Activated CD8-positive, alpha-beta T cell treated with anti-CD3 and anti-CD28 coated beads for 36 hours (primary cell): ENCODE measurements around the gene TBC1D26. TPM values are rescaled to one million over a fixed set of nuclear protein-coding genes. Genes with fewer than 3 reads are reported as not detected.
"Not testable (repeated sequence)": the region's sequence is repeated elsewhere in the genome, so short reads cannot be mapped to it uniquely, and the experiment has no call there.

ENCODE experiments used
- ATAC-seq: fragments of 200-7000 bp; cut with Tn5 transposase; one replicate; pipeline ENCODE4 v1.10.0; 2021; ENCODE audit warnings: mild to moderate bottlenecking, moderate library complexity
- CTCF ChIA-PET: fragments of 350-600 bp; sonication (Branson Sonifier 250); formaldehyde crosslinking; loops from one replicate; lab custom pipeline; 2021; ENCODE audit warnings: antibody characterized with exemption; lab: Charles Lee
- POLR2A ChIA-PET: fragments of 350-600 bp; sonication (Branson Sonifier 250); formaldehyde crosslinking; loops from one replicate; lab custom pipeline; 2021; ENCODE audit warnings: antibody characterized with exemption; lab: Charles Lee
- DNase-seq: peaks from one replicate; pipeline ENCODE4 v3.0.0-alpha.2; 2020
- H3K27ac Mint-ChIP-seq: one replicate; pipeline ENCODE4 v1.8.0; 2021; ENCODE audit warnings: mild to moderate bottlenecking, mixed read lengths
- H3K27me3 Mint-ChIP-seq: one replicate; pipeline ENCODE4 v1.8.0; 2021; ENCODE audit warnings: mixed read lengths
- H3K36me3 Mint-ChIP-seq: one replicate; pipeline ENCODE4 v1.8.0; 2021; ENCODE audit warnings: low read depth, mixed read lengths
- H3K4me1 Mint-ChIP-seq: one replicate; pipeline ENCODE4 v1.8.0; 2021; ENCODE audit warnings: low read depth, mixed read lengths
- H3K4me3 Mint-ChIP-seq: one replicate; pipeline ENCODE4 v1.8.0; 2021; ENCODE audit warnings: mild to moderate bottlenecking, moderate library complexity, mixed read lengths
- H3K9me3 Mint-ChIP-seq: one replicate; pipeline ENCODE4 v1.8.0; 2021; ENCODE audit warnings: mixed read lengths
- intact Hi-C: fragments of 100-400 bp; cut with micrococcal nuclease; formaldehyde crosslinking; loops from one replicate; pipeline ENCODE4 v1.10.0; 2022
- total RNA-seq, 2 experiments: library from RNA; stranded (reverse); gene quantifications; one replicate each; pipeline ENCODE4 v1.2.3, GENCODE V29; 2021
- TF ChIP-seq, protein P1 (sequence below): fragments of 200-600 bp; IDR thresholded peaks from one replicate; pipeline ENCODE4 v1.8.0; 2022; ENCODE audit warnings: antibody characterized with exemption, mild to moderate bottlenecking

The TBC1D26 gene
- total RNA-seq, 2 experiments from 2014 or later: 0.68 to 0.76 TPM

DNA sequence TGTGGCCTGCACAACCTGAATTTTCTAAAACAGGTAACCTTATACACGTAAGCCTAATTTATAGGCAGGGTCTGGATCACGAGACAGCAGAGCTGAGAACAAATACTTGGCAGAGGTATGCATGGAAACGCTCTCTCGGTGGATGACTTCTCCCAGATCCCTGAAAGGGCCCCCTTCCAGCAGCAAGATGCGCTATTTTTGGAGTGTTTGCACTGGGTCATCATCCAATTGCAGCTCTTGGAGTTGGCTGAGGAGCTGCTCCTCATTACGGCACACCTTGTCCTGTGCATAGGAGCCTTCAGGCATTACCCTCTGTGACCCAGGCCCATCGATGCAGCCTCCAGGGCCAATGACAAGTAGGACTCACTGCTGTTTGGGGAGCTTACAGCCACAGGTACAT, 38.6 kb downstream of the TBC1D26 start:
- POLR2A ChIA-PET, CTCF ChIA-PET, H3K27me3 Mint-ChIP-seq, H3K4me1 Mint-ChIP-seq, DNase-seq, intact Hi-C loops, H3K9me3 Mint-ChIP-seq, H3K4me3 Mint-ChIP-seq, ATAC-seq, H3K36me3 Mint-ChIP-seq, H3K27ac Mint-ChIP-seq: not testable (repeated sequence)

DNA sequence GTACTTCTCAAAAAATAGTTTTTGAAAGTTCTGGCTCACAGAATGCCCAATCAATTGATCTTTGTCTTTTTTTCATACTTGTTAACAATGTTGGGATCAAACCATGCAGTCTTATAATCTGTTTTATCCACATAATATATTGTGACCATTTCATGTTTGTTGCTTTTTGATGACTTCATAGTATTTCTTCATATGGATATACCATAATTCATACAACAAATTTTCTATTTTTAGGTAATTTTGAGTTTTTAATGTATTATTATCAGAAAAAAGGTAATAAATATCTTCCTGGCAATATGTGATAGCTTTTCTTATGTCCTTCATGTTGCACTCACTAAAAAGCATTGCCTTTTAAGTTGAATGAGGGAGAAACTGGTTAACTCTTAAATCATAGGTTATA, 44.8 kb downstream of the TBC1D26 start:
- POLR2A ChIA-PET: no interaction called here
- CTCF ChIA-PET: no interaction called here
- H3K9me3 Mint-ChIP-seq: peaks cover 25% of the 10 kb centered on the region
- H3K27me3 Mint-ChIP-seq: peaks cover 18% of the 10 kb centered on the region
- H3K27ac Mint-ChIP-seq: no peak overlapping the region
- intact Hi-C loops: no loop called here
- DNase-seq (no peak), ATAC-seq (no peak)
- no peak overlapping the region for H3K4me3 Mint-ChIP-seq
- TF ChIP-seq, protein P1, sequence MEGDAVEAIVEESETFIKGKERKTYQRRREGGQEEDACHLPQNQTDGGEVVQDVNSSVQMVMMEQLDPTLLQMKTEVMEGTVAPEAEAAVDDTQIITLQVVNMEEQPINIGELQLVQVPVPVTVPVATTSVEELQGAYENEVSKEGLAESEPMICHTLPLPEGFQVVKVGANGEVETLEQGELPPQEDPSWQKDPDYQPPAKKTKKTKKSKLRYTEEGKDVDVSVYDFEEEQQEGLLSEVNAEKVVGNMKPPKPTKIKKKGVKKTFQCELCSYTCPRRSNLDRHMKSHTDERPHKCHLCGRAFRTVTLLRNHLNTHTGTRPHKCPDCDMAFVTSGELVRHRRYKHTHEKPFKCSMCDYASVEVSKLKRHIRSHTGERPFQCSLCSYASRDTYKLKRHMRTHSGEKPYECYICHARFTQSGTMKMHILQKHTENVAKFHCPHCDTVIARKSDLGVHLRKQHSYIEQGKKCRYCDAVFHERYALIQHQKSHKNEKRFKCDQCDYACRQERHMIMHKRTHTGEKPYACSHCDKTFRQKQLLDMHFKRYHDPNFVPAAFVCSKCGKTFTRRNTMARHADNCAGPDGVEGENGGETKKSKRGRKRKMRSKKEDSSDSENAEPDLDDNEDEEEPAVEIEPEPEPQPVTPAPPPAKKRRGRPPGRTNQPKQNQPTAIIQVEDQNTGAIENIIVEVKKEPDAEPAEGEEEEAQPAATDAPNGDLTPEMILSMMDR: no peak
- no peaks in the 10 kb centered on the region for H3K4me1 Mint-ChIP-seq
- H3K36me3 Mint-ChIP-seq: peaks cover 3% of the 10 kb centered on the region

DNA sequence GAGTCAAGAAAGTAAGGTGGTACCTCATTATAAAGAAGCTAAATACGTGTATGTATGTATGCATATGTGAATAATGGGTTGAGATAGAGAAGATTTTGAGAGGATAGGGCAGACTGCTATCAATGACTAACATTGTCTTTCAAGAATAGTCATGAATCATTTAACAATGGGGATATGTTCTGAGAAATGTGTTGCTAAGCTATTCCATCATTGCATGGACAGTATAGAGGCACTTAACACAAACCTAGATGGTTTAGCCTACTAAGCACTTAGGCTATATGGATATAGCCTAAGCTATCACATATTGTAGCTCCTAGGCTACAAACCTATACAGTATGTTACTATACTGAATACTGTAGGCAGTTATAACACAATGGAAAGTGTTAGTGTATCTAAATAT, 45.2 kb downstream of the TBC1D26 start:
- ATAC-seq: no peak
- CTCF ChIA-PET: no interaction called here
- no peaks in the 10 kb centered on the region for H3K4me1 Mint-ChIP-seq

DNA sequence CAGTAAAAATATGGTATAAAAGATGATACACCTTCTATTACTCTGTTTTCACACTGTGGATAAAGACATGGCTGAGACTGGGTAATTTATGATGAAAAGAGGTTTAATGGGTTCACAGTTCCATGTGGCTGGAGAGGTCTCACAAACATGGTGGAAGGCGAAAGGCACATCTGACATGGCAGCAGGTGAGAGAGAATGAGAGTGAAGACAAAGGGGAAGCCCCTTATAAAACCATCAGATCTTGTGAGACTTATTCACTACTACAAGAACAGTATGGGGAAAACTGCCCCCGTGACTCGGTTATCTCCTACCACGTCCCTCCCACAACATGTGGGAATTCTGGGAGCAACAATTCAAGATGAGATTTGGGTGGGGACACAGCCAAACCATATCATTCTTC, 45.6 kb downstream of the TBC1D26 start:
- Mint-ChIP-seq H3K36me3 (peaks cover 3% of the 10 kb centered on the region), H3K9me3 (peaks cover 25% of the 10 kb centered on the region), H3K4me1 (no peaks in the 10 kb centered on the region), H3K27me3 (peaks cover 24% of the 10 kb centered on the region), H3K27ac (no peak overlapping the region), H3K4me3 (no peak overlapping the region)
- ATAC-seq (no peak), DNase-seq (no peak)
- intact Hi-C loops: no loop called here
- CTCF ChIA-PET: no interaction called here
- TF ChIP-seq, protein P1: no peak
- POLR2A ChIA-PET: no interaction called here

More for the DNA sequence above, 45.2 kb downstream of the TBC1D26 start:
- Mint-ChIP-seq H3K27ac (no peak overlapping the region), H3K27me3 (peaks cover 22% of the 10 kb centered on the region), H3K4me3 (no peak overlapping the region), H3K9me3 (peaks cover 25% of the 10 kb centered on the region), H3K36me3 (peaks cover 3% of the 10 kb centered on the region)
- DNase-seq: no peak
- POLR2A ChIA-PET: no interaction called here
- TF ChIP-seq, protein P1: no peak
- intact Hi-C loops: no loop called here

DNA sequence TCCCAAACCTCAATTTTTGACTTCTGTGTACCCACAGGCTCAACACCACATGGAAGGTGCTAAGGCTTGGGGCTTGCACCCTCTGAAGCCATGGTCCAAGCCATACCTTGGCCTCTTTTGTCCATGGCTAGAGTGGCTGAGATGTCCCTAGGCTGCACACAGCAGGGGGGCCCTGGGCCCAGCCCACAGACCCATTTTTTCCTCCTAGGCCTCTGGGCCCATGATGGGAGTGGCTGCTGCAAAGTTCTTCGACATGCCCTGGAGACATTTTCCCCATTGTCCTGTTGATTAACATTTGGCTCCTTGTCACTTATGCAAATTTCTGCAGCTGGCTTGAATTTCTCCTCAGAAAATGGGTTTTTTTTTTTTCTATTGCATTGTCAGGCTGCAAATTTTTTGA, 47.0 kb downstream of the TBC1D26 start:
- CTCF ChIA-PET: no interaction called here
- intact Hi-C loops: no loop called here
- no peak for ATAC-seq
- TF ChIP-seq, protein P1: no peak
- POLR2A ChIA-PET: no interaction called here
- Mint-ChIP-seq H3K4me1 (peaks cover 4% of the 10 kb centered on the region), H3K4me3 (no peak overlapping the region), H3K9me3 (peaks cover 25% of the 10 kb centered on the region), H3K36me3 (peaks cover 3% of the 10 kb centered on the region), H3K27me3 (peaks cover 36% of the 10 kb centered on the region), H3K27ac (no peak overlapping the region)
- DNase-seq: no peak

DNA sequence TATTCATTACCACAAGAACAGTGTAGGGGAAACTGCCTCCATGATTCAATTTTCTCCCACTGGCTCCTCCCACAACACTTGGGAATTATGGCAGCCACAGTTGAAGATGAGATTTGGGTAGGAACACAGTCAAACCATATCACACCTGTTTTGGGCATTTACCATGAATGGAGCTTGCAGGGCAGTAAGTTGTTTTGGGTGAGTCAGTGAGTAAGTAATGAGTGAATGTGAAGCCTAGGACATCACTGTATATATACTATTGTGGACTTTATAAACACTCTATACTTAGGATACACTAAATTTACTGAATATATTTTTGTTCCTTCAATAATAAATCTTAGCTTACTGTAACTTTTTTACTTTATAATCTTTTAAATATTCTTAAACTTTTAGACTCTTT, 48.1 kb downstream of the TBC1D26 start:
- no peak overlapping the region for H3K27ac Mint-ChIP-seq
- ATAC-seq: no peak
- peaks cover 3% of the 10 kb centered on the region for H3K36me3 Mint-ChIP-seq
- H3K9me3 Mint-ChIP-seq: peaks cover 23% of the 10 kb centered on the region
- TF ChIP-seq, protein P1: no peak
- H3K27me3 Mint-ChIP-seq: peaks cover 44% of the 10 kb centered on the region
- H3K4me3 Mint-ChIP-seq: no peak overlapping the region
- intact Hi-C loops: no loop called here
- ChIA-PET POLR2A (no interaction called here), CTCF (no interaction called here)
- DNase-seq: no peak
- peaks cover 4% of the 10 kb centered on the region for H3K4me1 Mint-ChIP-seq
